HG03108 (cell line): Measurements from ENCODE around the gene METTL15.
"Not testable (repeated sequence)": the region's sequence is repeated elsewhere in the genome, so short reads cannot be mapped to it uniquely, and the experiment has no call there.

Experiments used
- ATAC-seq: cut with Tn5 transposase; IDR thresholded peaks from one replicate; pipeline ENCODE4 v1.9.1; 2021; ENCODE audit warnings: moderate library complexity; ENCODE audit not compliant: unreplicated experiment

The METTL15 gene

DNA sequence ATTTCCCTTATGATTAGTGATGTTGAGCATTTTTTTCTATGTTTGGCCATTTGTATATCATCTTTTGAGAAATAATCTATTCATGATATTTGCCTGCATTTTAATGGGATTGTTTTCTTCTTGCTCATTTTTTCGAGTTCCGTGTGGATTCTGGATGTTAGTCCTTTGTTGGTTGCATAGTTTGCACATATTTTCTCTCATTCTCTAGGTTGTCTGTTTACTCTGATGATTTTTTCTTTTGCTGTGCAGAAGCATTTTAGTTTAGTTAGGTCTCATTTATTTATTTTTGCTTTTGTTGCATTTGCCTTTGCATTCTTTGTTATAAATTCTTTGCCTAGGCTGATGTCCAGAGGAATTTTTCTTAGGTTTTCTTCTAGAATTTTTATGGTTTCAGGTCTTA lies 87.3 kb downstream of the METTL15 start:
- no peak for ATAC-seq

GRCh38 chr11:28209906-28210305 lies 101.7 kb downstream of the METTL15 start:
- no peak for ATAC-seq

DNA sequence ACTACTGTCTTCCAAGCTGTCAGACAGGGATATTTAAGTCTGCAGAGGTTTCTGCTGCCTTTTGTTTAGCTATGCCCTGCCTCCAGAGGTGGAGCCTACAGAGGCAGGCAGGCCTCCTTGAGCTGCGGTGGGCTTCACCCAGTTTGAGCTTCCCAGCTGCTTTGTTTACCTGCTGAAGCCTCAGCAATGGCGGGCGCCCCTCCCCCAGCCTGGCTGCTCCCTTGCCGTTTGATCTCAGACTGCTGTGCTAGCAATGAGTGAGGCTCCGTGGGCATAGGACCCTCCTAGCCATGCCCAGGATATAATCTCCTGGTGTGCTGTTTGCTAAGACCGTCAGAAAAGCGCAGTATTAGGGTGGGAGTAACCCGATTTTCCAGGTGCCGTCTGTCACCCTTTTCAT lies 113.9 kb downstream of the METTL15 start:
- ATAC-seq, result not testable (repeated sequence)

DNA sequence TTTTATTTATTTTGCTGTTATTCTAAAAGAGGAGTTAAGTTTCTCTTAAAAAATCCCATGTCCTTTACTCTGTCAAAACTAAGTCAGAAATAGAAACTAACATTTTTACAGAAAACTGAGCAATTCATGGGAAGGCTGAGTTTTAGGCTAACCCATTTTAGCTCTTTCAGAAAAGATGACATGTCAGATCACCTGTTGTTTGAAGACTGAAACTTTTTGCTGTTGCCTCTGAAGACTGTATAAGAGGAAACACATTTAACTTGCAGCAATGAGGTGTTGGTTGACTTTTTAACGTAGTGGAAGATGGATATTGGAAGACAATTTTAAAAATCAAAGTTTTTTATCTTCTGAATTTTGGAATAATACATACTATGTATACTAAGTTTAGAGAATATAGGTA lies 115.4 kb downstream of the METTL15 start:
- peak; percentile 90 for ATAC-seq

DNA sequence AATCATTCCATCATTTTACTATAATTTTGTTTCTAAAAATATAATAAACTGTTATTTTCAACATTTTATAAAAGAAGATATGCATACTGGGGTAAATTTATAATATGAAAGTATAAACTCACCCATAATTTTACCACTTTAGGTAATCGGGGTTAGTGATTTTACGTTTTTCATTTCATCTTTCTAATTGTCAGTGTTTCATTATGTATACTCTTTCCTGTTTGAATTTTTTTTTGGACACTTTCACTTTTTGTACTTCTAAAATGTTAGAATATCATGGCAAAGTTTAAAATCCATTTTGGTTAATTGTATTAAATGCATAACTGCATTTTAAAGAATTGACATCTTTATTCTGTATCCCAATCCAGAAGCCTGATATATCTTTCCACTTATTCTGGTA lies 115.8 kb downstream of the METTL15 start:
- ATAC-seq, result no peak

DNA sequence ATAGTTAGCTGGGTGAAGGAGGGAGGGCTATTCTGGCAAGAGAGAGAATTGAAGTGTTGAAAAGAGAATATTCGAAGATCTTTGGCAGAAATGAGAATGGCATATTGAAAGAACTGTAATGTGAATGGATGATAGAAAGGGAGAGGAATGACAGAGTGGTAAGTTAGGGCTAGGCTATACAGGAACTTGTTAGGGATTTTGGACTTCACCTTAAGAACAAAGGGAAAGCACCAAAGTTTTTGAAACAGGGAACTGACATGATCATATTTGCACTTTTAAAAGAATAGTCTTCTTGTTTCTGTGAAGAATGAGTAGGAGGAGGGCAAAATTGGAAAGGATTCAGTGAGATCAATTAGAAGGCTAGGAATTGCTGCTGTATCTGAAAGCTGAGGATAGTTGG lies 119.3 kb downstream of the METTL15 start:
- no peak for ATAC-seq

- no peak for ATAC-seq
These were observed 120.2 kb downstream of the METTL15 start for GRCh38 chr11:28228196-28228895.

- no peak for ATAC-seq
These were observed 123.3 kb downstream of the METTL15 start for GRCh38 chr11:28231475-28231874.

GRCh38 chr11:28232649-28233048 lies 124.5 kb downstream of the METTL15 start:
- no peak for ATAC-seq

DNA sequence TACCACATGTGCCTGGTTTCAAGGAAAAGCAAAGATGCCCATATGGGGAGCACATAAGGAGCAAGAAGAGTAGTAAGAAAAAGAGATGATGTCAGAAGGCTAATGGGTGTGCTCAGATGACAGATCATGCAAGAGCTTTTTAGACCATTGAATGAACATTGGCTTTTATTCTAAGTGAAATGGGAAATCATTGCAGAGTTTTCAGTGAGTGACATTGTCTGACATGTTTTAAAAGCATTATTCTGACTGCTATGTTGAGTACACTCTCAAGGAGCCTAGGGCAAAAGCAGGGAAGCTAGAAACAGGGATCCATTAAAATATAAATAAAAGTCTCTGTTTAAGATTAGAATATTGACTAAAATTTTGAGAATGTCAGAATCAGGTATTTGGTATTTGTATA lies 133.6 kb downstream of the METTL15 start:
- no peak for ATAC-seq

DNA sequence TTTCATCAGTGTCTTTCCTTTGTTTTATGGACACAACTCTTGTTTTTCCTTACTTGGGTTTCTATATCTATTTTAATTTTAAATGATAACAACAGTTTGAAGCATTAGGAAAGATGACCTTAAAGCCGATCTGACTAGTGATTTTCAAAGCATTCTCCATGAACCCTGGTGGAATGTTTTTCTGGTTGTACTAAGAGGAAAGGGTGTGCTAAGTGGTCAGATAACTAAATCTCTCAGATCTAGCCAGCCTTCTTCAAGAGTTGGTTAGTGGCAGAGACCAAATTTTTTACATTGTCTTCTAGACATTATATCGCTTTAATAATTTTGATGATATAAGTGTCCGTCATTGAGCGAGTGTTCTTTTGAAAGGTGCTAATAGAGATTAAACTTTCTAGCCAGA lies 134.4 kb downstream of the METTL15 start:
- no peak for ATAC-seq

DNA sequence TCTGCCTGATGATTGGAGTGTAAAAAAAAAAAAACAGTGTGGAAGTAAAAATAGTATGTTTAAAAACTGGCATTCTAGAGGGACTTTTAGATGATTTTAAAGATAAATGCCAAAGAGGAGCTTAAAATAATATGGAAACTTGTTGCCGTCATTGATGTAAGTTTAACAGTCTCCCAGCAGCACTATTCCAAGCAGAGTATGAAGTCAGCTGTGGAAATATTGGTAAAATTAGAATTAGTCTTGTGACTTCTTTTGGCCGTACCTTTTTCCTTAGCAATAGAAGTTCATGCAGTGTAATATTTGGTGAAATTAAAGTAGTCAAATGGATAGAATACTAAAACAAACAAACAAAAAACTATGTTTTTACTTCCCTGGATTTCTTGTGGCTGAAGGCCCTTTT lies 134.9 kb downstream of the METTL15 start:
- ATAC-seq, result no peak

DNA sequence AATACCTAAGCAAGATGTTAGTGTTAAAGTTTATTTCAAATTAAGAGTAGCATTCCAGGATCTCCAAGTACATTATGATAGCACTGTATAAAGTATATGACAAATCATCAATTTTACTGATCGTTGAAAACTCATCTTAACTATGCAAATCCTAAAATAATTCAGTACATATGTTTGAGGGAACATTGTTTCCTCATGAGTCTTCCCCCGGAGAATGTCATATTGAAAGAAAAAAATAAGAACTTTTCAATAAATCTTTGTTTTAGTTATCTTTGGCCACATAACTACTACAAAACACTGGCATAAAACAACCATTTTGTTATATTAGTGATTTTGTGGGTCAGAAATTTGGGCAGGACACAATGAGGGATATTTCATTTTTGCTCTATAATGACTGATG lies 135.4 kb downstream of the METTL15 start:
- no peak for ATAC-seq

GRCh38 chr11:28245131-28245530 lies 136.9 kb downstream of the METTL15 start:
- ATAC-seq, result no peak

DNA sequence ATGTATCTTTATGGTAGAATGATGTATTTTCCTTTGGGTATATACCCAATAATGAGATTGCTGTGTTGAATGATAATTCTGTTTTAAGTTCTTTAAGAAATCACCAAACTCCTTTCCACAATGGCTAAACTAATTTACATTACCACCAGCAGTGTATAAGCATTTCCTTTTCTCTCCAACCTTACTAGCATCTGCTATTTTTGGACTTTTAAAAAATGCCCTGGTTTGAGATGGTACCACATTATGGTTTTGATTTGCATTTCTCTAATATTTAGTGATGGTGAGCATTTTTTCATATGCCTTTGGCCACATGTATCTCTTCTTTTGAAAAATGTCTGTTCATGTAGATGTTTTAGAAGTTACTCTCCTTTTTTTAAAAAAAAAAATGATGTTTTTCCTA lies 142.0 kb downstream of the METTL15 start:
- ATAC-seq, result no peak

GRCh38 chr11:28251257-28251656 lies 143.1 kb downstream of the METTL15 start:
- ATAC-seq, result no peak

DNA sequence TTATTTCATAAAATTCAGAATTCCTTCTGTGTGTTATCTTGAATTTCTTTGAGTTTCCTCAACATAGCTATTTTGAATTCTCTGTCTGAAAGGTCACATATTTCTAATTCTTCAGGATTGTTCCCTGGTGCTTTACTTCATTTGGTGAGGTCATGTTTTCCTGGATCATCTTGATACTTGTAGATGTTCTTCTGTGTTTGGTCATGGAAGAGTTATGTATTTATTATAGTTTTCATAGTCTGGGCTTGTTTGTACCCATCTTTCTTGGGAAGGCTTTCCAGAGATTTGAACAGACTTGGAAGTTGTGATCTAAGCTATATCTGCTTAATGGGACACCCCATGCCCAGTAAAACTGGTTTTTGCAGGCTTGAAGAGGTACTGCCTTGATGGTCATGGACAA lies 149.6 kb downstream of the METTL15 start:
- no peak for ATAC-seq

DNA sequence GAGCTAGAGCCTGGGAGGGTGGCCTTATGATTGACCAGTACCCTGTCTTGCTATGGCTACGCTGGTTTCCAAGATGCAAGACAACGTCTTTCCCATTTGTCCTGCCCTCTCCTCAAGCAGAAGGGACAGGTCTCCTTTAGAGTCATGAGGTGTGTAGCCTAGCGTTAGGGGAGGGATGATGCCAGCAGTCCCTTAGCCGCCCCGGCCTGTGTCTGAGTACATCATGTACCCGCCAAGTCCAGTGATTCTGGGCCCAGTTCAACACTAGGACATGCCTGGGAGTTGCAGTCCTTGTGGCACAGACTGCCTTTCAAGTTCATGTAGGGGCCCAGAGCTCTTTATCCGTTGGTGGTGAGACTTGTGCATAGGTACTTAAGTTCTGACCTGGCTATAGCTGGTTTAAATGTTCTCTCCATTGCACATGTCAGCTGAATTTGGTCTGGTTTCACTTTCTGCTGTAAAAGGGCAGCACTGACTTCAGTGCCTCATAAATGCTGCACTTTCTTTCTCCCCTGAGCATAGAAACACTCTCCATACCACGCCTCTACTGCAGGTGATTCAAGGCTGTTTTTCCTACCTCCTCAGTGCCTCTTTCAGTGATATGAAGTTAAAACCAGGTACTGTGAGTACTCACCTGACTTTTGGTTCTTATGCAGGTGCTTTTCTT lies 151.1 kb downstream of the METTL15 start:
- no peak for ATAC-seq

- ATAC-seq, result no peak
These were observed 160.7 kb downstream of the METTL15 start for GRCh38 chr11:28268925-28269324.

GRCh38 chr11:28269586-28269985 lies 161.4 kb downstream of the METTL15 start:
- ATAC-seq, result no peak

DNA sequence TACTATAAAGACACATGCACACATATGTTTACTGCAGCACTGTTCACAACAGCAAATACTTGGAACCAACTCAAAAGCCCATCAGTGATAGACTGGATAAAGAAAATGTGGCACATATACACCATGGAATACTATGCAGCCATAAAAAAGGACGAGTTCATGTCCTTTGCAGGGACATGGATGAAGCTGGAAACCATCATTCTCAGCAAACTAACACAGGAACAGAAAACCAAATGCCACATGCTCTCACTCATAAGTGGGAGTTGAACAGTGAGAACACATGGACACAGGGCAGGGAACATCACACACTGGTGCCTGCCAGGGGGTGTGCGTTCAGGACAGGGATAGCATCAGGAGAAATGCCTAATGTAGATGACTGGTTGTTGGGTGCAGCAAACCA lies 164.1 kb downstream of the METTL15 start:
- not testable (repeated sequence) for ATAC-seq

GRCh38 chr11:28274216-28274615 lies 166.0 kb downstream of the METTL15 start:
- ATAC-seq, result no peak

GRCh38 chr11:28284196-28284595 lies 176.0 kb downstream of the METTL15 start:
- ATAC-seq, result no peak
